Measurements from ENCODE around the gene CASK. TPM values are rescaled to one million over a fixed set of nuclear protein-coding genes. Genes with fewer than 3 reads are reported as not detected.

CASK gene, protein sequence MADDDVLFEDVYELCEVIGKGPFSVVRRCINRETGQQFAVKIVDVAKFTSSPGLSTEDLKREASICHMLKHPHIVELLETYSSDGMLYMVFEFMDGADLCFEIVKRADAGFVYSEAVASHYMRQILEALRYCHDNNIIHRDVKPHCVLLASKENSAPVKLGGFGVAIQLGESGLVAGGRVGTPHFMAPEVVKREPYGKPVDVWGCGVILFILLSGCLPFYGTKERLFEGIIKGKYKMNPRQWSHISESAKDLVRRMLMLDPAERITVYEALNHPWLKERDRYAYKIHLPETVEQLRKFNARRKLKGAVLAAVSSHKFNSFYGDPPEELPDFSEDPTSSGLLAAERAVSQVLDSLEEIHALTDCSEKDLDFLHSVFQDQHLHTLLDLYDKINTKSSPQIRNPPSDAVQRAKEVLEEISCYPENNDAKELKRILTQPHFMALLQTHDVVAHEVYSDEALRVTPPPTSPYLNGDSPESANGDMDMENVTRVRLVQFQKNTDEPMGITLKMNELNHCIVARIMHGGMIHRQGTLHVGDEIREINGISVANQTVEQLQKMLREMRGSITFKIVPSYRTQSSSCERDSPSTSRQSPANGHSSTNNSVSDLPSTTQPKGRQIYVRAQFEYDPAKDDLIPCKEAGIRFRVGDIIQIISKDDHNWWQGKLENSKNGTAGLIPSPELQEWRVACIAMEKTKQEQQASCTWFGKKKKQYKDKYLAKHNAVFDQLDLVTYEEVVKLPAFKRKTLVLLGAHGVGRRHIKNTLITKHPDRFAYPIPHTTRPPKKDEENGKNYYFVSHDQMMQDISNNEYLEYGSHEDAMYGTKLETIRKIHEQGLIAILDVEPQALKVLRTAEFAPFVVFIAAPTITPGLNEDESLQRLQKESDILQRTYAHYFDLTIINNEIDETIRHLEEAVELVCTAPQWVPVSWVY
- total RNA-seq, result 10 to 100 TPM; 32.0 to 82.0 (median 38.8) TPM
- polyA plus RNA-seq, result 10 to 100 TPM in 1 of 3 donors, 1 to 10 TPM in 2; 7.3 to 14.4 (median 7.3) TPM
- long read RNA-seq, donor 1, result 0 reads
- long read RNA-seq, donor 2, full-length matches to known transcripts, result 2 of 2 reads
- long read RNA-seq, donor 2, partial matches to known transcripts, result 0 of 2 reads
- long read RNA-seq, donor 2, other reads (novel, unspliced or antisense), result 0 of 2 reads
- long read RNA-seq, donor 3, partial matches to known transcripts, result 0 of 1 reads
- long read RNA-seq, donor 3, other reads (novel, unspliced or antisense), result 0 of 1 reads
- long read RNA-seq, donor 4, result 0 reads
- long read RNA-seq, donor 5, full-length matches to known transcripts, result 2 of 2 reads
- long read RNA-seq, donor 5, partial matches to known transcripts, result 0 of 2 reads
- long read RNA-seq, donor 5, other reads (novel, unspliced or antisense), result 0 of 2 reads
- long read RNA-seq, donor 6, full-length matches to known transcripts, result 3 of 8 reads
- long read RNA-seq, donor 6, partial matches to known transcripts, result 5 of 8 reads
- long read RNA-seq, donor 6, other reads (novel, unspliced or antisense), result 0 of 8 reads
- long read RNA-seq, donor 7, full-length matches to known transcripts, result 1 of 1 reads
- long read RNA-seq, donor 7, partial matches to known transcripts, result 0 of 1 reads
- long read RNA-seq, donor 7, other reads (novel, unspliced or antisense), result 0 of 1 reads
- long read RNA-seq, donor 8, full-length matches to known transcripts, result 2 of 2 reads
- long read RNA-seq, donor 8, partial matches to known transcripts, result 0 of 2 reads
- long read RNA-seq, donor 8, other reads (novel, unspliced or antisense), result 0 of 2 reads
- long read RNA-seq, donor 9, full-length matches to known transcripts, result 2 of 2 reads
- long read RNA-seq, donor 9, partial matches to known transcripts, result 0 of 2 reads
- long read RNA-seq, donor 9, other reads (novel, unspliced or antisense), result 0 of 2 reads
- long read RNA-seq, donor 10, partial matches to known transcripts, result 0 of 1 reads
- long read RNA-seq, donor 10, other reads (novel, unspliced or antisense), result 0 of 1 reads

DNA sequence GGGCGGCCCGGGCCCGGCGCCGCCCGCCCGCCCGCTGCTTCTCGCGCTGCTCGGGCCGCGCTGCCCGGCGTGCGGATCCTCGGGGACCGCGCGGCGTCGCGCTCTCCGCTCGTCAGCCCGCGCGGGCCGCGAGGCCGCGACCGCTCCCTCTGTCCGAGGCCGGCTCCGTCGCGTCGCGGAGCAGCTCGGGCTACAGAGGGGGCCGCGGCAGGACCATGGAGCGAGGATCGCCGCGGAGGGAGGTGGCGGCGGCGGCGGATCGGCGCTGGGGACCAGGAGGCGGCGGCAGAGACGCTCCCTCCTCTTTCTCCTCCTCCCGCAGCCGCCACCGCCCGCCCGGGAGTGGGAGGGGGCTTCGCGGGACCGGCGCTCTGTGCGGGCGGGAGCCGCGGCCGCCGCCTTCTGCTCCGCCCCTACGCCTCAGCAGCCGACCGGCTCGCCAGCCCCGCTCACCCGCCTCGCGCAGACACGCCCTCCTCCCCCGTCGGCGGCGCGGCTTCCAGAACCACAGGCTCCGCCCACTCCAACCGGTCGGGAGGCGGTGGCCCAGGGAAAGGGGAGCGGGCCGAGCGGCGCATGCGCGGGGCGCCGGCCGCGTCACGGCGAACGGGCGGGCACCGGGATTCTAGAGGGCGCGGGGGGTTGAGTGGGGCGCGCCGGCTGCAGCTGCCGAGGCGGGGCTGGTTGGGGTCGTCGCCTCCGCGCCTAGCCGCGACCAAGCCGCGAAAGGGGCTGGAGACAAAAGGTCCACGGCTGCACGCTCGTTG, at the start of gene CASK:
TSS of gene CASK (minus strand) at position 344 of the 767 bp plus-strand sequence. CDS start 566 bp downstream, outside the sequence.
- H3K4me3 ChIP-seq, result peak within 1 kb of the TSS; percentile 45 to 65 (median 61)
- no peaks in the 10 kb centered on the region for H3K9me3 ChIP-seq
- H3K27ac ChIP-seq, result peak within 1 kb of the TSS; percentile 80 to 92 (median 90)
- peaks cover 0 to 4% (median 0%) of the 10 kb centered on the region in 3 donors for H3K27me3 ChIP-seq
- H3K4me1 ChIP-seq, result peaks cover 0 to 21% (median 10%) of the 10 kb centered on the region in 4 donors
- intact Hi-C loops (cut with DNase I; ENCODE audit: low total_unique reads), result no loop called here
- H3K36me3 ChIP-seq, result no peaks in the 10 kb centered on the region
- 0 to 37% (median 0%) methylated on average over 3 to 101 of the region's 123 CpGs for WGBS, 5 donors
- TF ChIP-seq, protein P1, sequence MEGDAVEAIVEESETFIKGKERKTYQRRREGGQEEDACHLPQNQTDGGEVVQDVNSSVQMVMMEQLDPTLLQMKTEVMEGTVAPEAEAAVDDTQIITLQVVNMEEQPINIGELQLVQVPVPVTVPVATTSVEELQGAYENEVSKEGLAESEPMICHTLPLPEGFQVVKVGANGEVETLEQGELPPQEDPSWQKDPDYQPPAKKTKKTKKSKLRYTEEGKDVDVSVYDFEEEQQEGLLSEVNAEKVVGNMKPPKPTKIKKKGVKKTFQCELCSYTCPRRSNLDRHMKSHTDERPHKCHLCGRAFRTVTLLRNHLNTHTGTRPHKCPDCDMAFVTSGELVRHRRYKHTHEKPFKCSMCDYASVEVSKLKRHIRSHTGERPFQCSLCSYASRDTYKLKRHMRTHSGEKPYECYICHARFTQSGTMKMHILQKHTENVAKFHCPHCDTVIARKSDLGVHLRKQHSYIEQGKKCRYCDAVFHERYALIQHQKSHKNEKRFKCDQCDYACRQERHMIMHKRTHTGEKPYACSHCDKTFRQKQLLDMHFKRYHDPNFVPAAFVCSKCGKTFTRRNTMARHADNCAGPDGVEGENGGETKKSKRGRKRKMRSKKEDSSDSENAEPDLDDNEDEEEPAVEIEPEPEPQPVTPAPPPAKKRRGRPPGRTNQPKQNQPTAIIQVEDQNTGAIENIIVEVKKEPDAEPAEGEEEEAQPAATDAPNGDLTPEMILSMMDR (IDR thresholded peaks at IDR 0.05), result no peak
- peak in 2 of 3 donors; percentile 52 to 72 for TF ChIP-seq POLR2AphosphoS5 (IDR thresholded peaks at IDR 0.05)
- peak; percentile 94 to 98 for DNase-seq

DNA sequence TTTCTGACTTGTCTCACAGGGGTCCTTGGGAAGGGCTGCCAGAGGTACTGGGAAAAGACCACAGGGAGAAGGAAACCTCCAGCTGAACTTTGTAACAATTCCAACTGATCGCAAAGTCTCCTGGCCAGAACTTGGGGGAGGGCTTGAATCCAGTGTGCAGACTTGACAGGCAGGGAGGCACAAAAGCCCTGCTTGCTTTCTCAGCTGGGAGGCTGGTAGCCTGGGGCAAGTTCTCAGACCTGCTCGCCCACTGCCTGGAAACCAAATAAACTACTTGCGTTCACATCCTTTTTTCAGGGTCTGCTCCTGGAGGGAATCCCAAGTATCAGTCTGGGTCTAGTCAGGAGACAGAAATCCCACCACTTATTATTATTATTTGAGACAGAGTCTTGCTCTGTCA, 48.0 kb upstream of the CASK start:
- no peak overlapping the region for H3K4me3 ChIP-seq
- no peaks in the 10 kb centered on the region for H3K4me1 ChIP-seq
- H3K27me3 ChIP-seq, result peaks cover 0 to 7% (median 0%) of the 10 kb centered on the region in 3 donors
- H3K27ac ChIP-seq, result no peak overlapping the region
- no peak for DNase-seq
- no peaks in the 10 kb centered on the region for H3K36me3 ChIP-seq
- WGBS, 5 donors, result 81 to 94% (median 83%) methylated on average over 3 of the region's 3 CpGs
- TF ChIP-seq POLR2AphosphoS5 (IDR thresholded peaks at IDR 0.05) (no peak), EP300 (IDR thresholded peaks at IDR 0.05) (no peak), POLR2A (IDR thresholded peaks at IDR 0.05) (no peak)
- TF ChIP-seq, protein P1 (IDR thresholded peaks at IDR 0.05), result no peak
- intact Hi-C loops (cut with DNase I; ENCODE audit: low total_unique reads), result no loop called here
- peaks cover 0 to 3% (median 0%) of the 10 kb centered on the region in 4 donors for H3K9me3 ChIP-seq

DNA sequence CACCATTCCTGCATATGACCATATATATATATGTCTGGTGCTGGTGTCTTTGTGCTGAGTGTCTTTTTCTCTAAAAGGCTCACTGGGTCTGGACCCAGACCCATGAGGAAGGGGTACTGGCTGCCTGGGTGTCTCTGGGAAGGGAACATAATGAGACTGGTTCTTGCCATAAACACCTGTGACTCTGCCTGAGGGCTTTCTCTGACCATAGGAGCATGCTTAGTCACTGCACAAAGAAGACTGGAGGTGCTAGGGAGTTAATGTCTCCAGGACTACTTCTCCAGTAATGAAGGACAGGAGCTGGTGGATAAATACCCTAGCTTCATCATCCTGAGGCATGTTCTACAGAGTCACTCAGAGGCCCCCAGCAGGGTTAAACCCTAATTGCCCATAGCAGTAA, 47.1 kb upstream of the CASK start:
- Histone ChIP-seq H3K9me3 (peaks cover 0 to 3% (median 0%) of the 10 kb centered on the region in 4 donors), H3K27ac (no peak overlapping the region), H3K27me3 (peaks cover 0 to 7% (median 0%) of the 10 kb centered on the region in 3 donors), H3K4me1 (no peaks in the 10 kb centered on the region), H3K4me3 (no peak overlapping the region), H3K36me3 (no peaks in the 10 kb centered on the region)
- intact Hi-C loops (cut with DNase I; ENCODE audit: low total_unique reads), result no loop called here
- no peak for TF ChIP-seq EP300 (IDR thresholded peaks at IDR 0.05)
- TF ChIP-seq, protein P1 (IDR thresholded peaks at IDR 0.05), result no peak
- TF ChIP-seq POLR2A (IDR thresholded peaks at IDR 0.05), result no peak
- TF ChIP-seq POLR2AphosphoS5 (IDR thresholded peaks at IDR 0.05), result no peak
- no peak for DNase-seq

Measured in stomach (tissue), 19 donors.